K562 treated with DMSO at 1 percent for 48 hours (cell line): Measurements from ENCODE around the gene PPP2R5E. TPM values are rescaled to one million over a fixed set of nuclear protein-coding genes. Genes with fewer than 3 reads are reported as not detected.

Experiments used
- total RNA-seq: library from RNA; unstranded; fragments of 300-600 nt; gene quantifications from 2 replicates; pipeline ENCODE4 v1.2.3, GENCODE V29; 2022; ENCODE audit warnings: low replicate concordance; ENCODE audit errors: extremely low read depth

The PPP2R5E gene
- not detected in 2 replicates for total RNA-seq

GRCh38 chr14:63543000-63543825 is at the start of gene PPP2R5E:
TSS of gene PPP2R5E (minus strand) at chr14:63543377. CDS start at chr14:63539685, 3,692 bp downstream.

Other genes starting within 250 kb of the PPP2R5E start
- gene GPHB5, start 224.4 kb downstream of the PPP2R5E start, total RNA-seq = not detected in 2 replicates
- not detected in 2 replicates for gene WDR89, start 98.5 kb upstream of the PPP2R5E start, total RNA-seq
- gene SGPP1, start 184.7 kb upstream of the PPP2R5E start, total RNA-seq = not detected in 2 replicates